Measurements from ENCODE around the gene SCLT1.
A peak's percentile ranks its signal among the peaks of the same experiment; 100 is the strongest.
"Not testable (repeated sequence)": the region's sequence is repeated elsewhere in the genome, so short reads cannot be mapped to it uniquely, and the experiment has no call there.

Gene SCLT1

DNA sequence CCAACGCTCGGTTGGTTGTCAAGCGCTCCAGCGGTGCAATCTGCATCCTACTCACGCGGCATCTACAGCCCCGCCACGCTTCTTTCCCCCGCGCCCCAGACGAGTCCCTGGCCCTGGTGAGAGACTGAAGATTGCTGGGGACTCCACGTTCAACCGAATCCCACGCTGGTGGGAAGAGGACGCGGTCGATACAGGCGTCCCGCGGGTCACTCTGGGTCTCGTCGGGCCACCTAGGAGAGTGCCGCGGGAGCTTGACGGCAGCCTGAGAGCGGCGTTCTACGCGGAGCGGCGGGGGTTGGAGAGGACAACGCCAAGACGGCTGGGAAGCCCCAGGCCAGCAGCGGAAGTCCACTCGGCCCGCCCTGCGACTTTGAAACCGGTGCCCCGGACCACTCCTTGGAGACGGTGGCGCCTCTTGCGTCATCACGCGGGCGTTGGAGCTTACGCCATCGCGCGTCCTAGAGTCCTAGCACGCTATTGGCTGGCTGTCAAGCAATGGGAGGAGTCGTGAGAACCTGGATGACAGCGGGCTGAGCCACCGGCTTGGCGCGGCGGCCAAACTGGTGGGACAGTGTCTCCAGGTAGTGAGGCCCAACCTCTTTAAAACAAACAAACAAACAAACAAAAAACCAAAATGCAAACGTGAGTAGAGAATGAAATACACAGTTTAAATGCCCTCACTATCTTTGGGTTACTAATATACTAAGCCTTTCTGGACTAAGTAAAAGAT lies at the start of gene SCLT1:
SCLT1 (minus strand) TSS at position 349 of the 730 bp plus-strand sequence. CDS start 436 bp downstream, outside the sequence.
- peak; percentile 78 for DNase-seq

DNA sequence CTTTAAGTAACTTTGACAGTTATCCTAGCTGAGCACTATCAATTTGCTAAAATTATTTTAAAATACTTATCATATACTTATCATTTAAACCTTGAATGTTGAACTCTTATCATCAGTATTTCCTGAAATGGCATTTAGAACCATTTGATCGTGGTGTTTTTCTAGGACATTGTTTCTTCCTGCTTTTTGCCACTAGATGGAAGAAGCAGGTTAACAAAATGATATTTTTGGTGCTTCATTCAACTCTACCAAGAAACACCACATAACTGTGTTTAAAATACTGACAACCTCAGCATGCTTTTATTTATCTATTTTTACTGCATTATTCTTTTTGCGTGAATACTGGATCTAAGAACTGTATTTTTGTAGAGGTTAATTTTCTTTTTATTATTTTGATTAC lies 47.2 kb upstream of the SCLT1 start:
- DNase-seq: no peak

DNA sequence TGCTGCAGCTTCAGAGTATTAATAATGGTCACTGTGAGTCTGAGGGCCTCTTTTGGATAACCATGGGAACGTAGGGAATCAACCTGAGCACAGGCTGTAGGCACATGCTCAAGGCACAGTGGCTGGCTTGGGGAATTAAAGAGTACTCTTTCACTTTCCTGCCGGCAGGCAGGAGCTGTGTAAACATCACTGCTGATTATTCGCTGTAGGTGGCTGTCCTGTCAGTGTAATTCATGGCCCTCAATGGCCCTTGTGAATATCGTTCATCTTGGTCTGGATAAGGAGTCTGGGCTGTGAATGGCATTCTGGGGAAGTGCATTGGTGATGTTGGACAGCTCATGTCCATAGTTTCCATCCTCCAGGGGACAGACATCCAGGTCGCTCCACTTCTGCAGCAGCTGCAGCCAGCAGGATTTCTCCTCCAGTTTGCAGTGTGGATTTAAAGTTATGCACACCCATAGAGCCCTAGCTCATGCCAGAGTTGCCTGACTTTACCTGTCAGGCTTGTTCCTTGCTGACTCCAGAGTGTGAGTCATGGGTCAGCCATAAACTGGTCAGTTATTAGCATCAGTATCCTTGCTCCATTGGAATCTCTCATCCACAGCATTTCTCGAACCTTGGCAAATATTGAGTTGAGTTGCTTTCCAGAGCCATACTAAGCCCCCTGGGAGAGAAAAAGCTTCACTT lies 45.6 kb upstream of the SCLT1 start:
- peak; percentile 34 for DNase-seq

DNA sequence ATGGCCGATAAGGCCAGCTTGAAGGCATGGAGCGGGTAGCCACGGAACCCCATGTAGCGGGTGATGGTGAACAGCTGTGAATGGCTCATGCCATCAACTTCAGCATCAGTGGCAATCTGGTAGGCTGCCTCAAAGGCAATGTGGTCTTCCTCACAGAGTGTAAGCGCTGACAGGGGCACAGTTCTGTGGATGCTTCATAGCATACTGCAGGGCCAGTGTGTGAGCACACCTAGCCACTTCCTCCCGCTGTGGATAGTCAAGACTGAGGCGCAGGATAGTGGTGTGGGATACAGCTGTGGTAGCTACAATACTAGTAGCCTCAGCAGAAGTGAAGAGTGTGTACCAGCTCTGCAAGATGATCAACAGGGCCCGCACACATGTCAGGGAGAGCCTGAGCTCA lies 43.1 kb upstream of the SCLT1 start:
- no peak for DNase-seq

DNA sequence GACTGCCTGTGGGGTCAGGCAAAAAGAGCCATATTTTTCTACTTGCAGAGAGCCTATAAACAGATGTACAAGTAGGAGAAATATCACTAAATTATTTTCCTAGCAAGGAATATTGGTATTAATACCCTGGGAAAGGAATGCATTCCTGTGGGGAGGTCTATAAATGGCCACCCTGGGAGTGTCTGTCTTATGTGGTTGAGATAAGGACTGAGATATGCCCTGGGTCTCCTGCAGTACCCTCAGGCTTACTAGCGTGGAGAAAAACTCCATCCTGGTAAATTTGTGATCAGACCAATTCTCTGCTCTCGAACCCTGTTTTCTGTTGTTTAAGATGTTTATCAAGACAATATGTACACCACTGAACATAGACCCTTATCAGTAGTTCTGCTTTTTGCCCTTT lies 38.0 kb upstream of the SCLT1 start:
- DNase-seq: no peak

DNA sequence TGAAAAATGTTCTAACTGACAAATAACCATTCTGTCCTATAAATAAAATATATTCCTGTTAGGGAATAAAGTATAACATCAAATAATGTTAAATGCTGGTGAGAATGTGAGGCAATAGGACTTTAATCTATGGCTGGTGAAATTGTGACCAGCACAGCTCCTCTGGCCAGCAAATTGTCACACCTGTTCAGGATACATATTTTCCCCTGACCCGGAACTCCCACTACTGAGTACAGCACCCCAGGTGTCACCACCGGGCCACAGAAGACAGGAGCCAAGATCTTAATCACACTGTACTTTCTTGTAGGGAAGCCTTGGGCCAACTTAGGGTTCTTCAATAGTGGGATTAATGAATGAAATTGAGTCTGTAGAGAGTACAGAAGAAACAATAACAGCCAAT lies 35.8 kb upstream of the SCLT1 start:
- no peak for DNase-seq

DNA sequence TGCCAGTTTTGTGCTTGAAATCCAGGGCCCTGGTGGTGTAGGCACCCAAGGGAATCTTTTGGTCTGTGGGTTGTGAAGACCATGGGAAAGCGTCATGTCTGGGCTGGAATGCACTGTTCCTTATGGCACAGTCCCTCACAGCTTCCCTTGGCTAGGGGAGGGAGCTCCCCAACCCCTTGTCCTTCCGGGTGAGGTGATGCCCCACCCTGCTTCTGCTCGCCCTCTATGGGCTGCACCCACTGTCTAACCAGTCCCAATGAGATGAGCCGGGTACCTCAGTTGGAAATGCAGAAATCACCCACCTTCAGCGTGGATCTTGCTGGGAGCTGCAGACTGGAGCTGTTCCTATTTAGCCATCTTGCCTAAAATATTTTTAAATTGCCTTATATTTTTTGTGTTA lies 33.3 kb upstream of the SCLT1 start:
- not testable (repeated sequence) for DNase-seq

DNA sequence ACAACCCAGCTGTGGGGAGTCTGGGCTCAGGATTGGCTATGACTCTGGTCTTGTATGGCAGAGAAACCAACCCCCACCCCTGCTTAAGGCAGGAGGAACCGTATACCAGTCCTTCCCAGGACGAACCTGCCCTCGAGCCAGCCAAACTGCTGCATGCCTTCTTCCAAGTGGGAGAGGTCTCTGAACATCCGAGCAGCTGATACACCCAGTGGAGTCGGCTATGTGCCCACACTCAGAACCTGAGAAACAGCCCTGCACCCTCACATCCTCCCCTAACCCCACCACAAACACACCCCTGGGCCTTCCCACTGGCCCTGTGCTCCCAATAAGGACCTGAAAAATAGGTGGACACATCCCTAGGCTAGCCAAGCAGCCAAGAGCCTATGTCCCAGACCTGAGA lies 24.4 kb upstream of the SCLT1 start:
- no peak for DNase-seq

DNA sequence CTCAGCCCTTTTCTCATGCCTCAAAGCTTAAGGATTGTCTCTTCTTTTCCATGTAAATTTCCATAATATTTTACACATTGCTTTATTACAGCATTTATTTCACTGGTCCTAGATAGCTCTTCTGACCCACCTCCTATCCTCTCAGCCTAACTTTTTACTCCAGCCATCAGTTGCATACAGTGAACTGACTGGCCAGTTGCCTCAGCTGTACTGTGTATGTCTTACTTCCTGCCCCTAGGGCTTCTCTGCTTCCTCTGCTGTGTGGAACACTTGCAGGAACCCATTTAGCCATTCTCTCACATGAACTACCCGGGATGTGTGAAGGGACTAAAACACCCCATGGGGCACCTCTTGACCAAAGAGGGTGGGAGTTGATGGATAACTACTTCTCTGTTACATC lies 20.6 kb upstream of the SCLT1 start:
- DNase-seq: no peak

DNA sequence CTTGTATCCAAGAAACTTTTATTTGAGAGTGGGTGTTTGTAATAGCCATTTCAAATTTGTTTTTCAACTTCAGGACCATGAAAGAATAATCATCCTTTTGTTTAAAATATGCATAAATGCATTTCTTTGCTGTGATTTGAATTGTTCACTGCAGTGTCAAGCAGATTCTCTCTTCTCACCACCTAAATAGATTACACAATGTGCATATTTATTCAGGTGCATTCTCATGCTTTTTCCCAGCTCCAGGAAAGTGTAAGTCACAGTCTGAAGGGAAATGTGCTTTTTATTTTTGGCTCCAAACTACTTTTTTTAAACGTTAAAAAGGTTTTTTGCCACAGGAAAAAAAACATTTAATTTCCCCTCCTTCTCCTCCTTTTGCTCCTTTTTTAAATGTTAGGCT lies 20.1 kb upstream of the SCLT1 start:
- no peak for DNase-seq

DNA sequence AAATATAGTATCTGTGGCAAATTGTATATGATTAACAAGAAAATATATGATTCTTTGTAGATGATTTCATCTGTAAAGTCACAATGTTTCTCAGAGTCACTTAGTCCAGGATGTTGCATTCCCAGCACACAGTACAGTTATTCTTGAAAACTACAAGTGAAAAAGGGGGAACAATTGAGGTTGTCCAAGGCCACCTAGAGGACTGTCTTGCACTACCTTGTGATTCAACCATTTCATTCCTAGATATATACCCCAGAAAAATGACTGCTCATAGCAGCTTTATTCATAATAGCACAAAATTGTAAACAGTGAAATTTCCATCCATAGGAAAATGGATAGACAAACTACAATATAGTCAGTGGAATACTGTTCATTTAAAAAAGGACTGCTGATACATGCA lies 18.6 kb upstream of the SCLT1 start:
- no peak for DNase-seq

DNA sequence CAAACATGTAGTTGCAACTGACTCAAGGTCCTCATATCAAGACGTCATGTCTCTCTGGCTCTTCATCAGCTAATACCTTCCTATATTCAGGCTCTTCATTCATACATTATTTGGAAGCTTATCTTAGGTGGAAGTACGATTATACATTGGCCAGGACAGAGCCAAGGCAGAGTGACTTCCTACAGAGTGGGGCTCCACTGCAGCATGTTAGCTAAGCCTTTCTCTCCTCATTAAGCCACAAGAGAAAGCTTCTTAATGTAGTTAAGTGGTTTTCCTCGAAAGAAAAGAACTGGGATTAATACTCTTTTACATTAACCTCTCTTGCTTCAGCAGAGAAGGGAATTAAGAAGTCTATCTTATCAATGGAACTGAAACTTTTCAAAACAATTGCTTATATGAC lies 17.6 kb upstream of the SCLT1 start:
- DNase-seq: no peak

DNA sequence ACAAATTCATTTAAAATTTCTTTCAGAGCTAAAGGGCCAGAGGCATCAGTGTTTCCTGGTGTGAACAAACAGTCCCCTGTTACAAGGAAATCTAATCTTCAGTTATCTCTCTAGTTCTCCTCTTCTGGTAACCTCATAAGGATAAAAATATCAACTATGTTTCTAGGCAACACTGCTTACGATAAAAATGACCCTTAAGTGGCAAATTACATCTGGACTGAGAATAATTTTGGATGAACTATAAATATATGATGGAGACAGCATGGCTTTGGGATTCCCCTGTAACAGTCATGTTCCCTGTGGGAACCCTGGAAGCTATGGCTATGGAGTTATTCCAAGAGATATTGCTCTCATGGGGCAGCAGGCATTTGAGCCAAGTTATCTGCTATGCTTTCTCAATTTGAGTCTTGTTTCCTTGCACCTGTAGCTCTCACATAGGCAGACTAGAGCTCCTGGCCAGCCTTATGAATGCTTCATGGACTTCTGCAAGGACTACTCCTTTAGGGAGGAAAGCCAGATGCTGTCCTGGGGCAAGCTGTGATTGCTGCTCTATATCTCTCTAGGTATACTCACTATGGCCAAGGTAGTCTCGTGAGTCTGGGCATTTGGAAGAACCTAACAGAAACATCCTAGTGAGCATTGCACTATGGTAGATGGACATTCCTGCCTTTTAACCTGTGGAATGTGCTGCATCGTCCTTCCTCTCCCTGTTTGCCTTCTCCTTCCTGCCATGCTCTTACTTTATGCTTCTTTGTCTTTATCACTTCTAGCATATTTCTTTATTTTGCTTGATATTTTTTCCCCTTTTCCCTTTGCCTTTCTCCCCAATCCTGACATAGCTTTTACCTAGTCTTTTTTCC lies 16.9 kb upstream of the SCLT1 start:
- no peak for DNase-seq

DNA sequence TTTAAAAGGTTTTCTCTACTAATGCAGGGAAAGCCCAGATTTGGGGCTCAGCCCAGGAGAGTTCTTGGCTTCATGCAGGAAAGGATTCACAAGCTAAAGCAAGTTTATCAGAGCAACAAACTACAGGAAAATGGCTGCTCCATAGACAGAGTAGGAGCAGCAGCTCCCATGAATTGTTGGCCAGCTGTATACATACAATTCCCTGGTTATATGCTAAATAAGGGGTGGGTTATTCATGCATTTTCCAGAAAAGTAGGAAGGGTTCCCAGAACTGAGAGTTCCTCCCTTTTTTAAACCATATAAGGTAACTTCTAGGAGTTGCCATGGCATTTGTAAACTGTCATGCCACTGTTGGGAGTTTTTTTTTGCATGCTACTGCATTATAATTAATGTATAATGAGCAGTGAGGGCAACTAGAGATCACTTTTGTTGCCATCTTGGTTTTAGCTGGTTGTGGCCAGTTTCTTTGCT lies 5.2 kb upstream of the SCLT1 start:
- DNase-seq: no peak

DNA sequence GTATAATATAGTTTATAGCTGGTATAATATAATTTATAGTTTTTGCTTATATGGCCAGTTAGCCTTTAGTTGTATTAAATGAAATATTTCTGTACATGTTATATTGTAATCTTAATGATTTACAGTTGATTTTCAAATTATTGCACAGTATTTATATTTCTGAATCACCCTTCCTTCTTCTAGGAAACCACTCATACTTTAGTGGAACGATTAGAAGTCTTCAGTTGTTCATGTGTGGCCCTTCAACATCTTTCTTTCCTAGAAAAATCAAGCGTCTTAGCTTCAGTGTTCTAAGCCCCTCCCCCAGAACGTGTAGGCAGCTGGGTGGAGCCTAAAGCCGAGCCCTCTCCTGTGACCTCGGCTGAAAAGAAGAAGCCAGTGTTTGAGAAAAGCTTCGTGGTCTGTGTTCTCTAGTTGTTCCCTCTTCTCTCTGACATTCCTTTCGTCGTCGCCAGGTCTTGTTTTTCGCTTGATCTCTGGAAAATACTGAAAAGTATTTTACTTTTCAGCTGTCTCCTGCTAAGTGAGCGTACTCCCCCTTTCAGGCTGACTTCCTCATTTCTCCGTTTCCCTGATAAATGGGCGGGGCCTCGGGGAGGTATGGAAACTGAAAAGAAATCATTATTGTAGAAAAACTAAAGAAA lies 2.6 kb upstream of the SCLT1 start, which contains the start of gene C4orf33:
C4orf33 (plus strand) TSS at position 342 of the 644 bp plus-strand sequence. CDS start 6,459 bp downstream, outside the sequence.
- peak; percentile 9 for DNase-seq

DNA sequence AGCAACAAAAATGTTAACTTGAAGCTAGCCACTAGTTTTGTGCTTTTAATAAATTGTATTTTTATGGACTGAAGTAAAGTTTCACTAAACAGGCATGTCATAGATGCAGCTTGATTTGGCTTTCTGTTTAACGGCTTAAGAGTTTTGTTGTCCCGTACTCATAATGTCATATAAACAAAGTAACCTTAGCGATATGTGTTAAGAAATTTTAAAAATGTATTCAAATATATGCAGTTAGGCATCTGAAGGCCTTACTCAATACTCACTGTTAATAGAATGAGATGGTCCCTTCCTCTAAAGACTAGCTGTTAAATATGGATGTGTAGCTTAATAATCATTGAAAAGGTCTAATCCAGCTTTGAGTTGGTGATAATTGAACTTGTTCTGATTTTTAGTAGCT lies 1.0 kb upstream of the SCLT1 start:
- no peak for DNase-seq

DNA sequence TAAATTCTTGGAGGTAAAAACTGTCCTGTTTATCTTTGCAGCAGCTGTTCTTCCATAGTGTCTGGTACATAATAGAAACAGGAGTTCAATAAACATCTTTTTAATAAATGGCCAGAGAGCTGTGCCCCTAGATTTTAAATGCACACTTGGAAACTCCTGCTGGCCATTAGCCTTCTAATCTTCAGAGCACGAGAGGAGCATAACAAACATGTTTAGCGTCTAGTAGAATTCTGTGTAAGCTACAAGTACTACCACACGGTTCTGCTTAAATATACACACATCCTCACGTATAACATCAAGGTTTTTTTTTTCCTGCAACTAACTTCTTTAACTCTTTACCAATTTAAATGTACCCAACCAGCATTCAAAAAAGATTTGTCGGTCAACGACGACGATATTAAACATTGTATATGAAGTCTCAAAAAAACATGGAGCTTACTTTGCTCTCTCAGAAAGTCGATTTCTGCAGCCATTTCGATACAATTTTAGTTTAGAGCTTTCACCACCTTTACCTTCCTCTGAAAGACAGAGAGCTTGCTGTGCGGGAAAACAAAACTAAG lies 628 bp downstream of the SCLT1 start:
- no peak for DNase-seq

DNA sequence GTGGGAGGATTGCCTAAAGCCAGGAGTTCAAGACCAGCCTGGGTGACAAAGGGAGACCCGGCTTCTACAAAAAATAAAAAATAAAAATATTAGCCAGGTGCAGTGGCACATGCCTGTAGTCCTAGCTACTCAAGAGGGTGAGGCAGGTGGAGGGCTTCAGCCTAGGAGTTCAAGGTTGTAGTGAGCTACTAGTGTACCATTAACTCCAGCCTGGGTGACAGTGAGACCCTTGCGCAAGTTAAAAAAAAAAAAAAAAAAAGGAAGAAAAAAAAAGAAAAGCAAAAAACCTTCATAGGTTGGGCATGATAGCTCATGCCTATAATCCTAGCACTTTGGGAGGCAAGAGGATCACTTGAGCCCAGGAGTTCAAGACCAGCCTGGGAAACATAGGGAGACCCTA lies 5.8 kb downstream of the SCLT1 start:
- no peak for DNase-seq

DNA sequence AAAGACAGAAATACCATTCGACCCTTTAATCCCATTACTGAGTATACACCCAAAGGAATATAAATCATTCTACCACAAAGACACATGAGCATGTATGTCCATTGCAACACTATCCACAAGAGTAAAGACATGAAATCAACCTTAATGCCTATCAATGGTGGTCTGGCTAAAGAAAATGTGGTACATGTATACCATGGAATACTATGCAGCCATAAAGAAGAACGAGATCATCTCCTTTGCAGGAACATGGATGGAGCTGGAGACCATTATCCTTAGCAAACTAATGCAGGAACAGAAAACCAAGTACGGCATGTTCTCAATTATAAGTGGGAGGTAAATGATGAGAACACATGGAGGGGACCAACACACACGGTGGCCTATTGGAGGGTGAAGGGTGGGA lies 7.9 kb downstream of the SCLT1 start:
- DNase-seq: no peak

DNA sequence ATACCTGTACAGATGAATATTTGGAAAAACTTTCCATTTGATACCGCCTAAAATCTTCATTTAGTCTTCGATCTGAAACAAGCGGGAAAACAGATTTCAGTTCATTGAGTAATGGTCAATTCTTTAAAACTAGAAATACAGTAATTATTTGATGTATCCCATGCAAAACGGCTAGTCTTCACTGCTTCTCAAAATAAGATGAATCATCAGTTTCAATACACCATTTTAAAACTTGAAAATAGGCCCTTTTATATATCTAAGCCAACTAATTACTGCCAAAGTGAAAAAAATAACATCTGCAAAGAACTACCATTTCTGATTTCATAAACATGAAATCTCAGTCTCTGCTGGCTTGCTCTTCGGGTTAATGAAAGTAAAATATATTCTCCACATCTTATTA lies 11.0 kb downstream of the SCLT1 start:
- DNase-seq: no peak

DNA sequence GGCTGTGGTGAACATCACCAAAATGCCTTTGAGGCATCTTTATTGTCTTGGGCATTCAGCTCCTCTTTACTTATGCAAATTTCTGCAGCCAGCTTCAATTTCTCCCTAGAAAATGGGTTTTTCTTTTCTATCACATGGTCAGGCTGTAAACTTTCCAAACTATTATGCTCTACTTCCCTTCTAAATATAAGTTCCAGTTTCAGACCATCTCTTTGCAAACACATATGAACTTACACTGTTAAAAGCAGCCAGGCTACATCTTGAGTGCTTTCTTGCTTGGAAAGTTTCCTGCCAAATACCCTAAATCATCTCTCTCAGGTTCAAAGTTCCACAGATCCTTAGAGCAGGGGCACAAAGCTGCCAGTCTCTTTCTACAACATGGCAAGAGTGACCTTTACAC lies 13.2 kb downstream of the SCLT1 start:
- DNase-seq: no peak

DNA sequence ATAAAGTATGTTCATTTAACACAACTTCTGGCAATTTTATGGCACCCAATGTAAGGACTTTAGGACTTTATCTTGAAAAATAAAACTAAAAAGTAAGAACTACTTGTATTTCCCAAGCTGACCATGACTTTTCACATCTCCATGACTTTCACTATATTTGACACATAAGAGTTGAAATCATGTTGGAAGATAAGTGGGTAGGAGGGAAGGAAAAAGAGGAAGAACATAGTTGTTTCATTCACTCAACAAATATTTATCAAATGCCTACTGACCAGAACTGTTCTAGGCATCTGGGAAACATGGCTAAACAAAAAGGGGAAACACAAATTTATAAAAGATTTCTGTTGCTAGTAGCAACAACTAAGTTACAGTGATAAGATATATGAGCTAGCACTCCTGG lies 16.0 kb downstream of the SCLT1 start:
- DNase-seq: no peak

DNA sequence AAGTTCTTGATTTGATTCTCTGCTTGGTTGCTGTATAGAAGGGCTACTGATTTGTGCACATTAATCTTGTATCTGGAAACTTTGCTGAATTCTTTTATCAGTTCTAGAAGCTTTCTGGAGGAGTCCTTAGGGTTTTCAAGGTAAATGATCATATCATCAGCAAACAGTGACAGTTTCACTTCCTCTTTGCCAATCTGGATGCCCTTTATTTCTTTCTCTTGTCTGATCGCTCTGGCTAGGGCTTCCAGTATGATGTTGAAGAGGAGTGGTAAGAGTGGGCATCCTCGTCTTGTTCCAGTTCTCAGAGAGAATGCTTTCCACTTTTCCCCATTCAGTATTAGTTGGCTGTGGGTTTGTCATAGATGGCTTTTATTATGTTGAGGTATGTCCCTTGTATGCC lies 23.8 kb downstream of the SCLT1 start:
- not testable (repeated sequence) for DNase-seq

Measured in NCI-H748 treated with DMSO at 0.1 percent for 48 hours (cell line).